Measurements from ENCODE around the gene PIP5K1B. TPM values are rescaled to one million over a fixed set of nuclear protein-coding genes. Genes with fewer than 3 reads are reported as not detected.

The PIP5K1B gene
- total and polyA plus RNA-seq, 2 donors (not counting 1 experiment from before 2014, with no cell fraction given), result 11.8 to 24.1 TPM

GRCh38 chr9:68974431-68974830, 269.4 kb downstream of the PIP5K1B start:
- intact Hi-C loops (cut with micrococcal nuclease), result no loop called here
- Histone ChIP-seq H3K27me3 (replicated peaks in 1 of 4; ENCODE audit: control extremely low read depth in 1 of 4, control insufficient read depth in 3 of 4, insufficient read depth in 4 of 4, low read length in 3 of 4) (no peaks in the 10 kb centered on the region), H3K79me2 (ENCODE audit: control insufficient read depth, insufficient read depth, low read length) (no peaks in the 10 kb centered on the region), H3K36me3 (replicated peaks in 1 of 2; ENCODE audit: control extremely low read depth in 1 of 2, control insufficient read depth in 1 of 2, extremely low read depth in 1 of 2, insufficient read depth in 2 of 2, low read length in 1 of 2) (no peaks in the 10 kb centered on the region), H2AFZ (ENCODE audit: insufficient read depth, low read depth, low read length, poor library complexity, severe bottlenecking) (peak overlapping the region; percentile 5), H4K20me1 (ENCODE audit: control insufficient read depth, insufficient read depth, low read length, poor library complexity, severe bottlenecking) (no peaks in the 10 kb centered on the region), H3K9me3 (ENCODE audit: control extremely low read depth in 1 of 3, control insufficient read depth in 2 of 3, insufficient read depth in 1 of 3, low read length in 2 of 3) (peaks cover 0 to 4% (median 0%) of the 10 kb centered on the region in 3 donors), H3K9ac (ENCODE audit: low read length) (no peak overlapping the region), H3K4me1 (ENCODE audit: control insufficient read depth in 2 of 2, insufficient read depth in 2 of 2, low read length in 2 of 2) (peaks cover 26 to 32% of the 10 kb centered on the region in 2 donors), H3K27ac (ENCODE audit: low read length in 2 of 2) (peak overlapping the region in 1 of 2 donors; percentile 12), H3K4me3 (ENCODE audit: control extremely low read depth in 1 of 5, extremely low read depth in 1 of 5, insufficient read depth in 1 of 5, low read depth in 2 of 5, low read length in 4 of 5) (no peak overlapping the region), H3K4me2 (replicated peaks; ENCODE audit: low read depth, low read length, poor library complexity, severe bottlenecking) (no peak overlapping the region)
- TF ChIP-seq EZH2 (IDR thresholded peaks at IDR 0.05; ENCODE audit: borderline replicate concordance, insufficient read depth, low read depth, low read length, poor library complexity, severe bottlenecking), result no peak
- TF ChIP-seq, protein P1, sequence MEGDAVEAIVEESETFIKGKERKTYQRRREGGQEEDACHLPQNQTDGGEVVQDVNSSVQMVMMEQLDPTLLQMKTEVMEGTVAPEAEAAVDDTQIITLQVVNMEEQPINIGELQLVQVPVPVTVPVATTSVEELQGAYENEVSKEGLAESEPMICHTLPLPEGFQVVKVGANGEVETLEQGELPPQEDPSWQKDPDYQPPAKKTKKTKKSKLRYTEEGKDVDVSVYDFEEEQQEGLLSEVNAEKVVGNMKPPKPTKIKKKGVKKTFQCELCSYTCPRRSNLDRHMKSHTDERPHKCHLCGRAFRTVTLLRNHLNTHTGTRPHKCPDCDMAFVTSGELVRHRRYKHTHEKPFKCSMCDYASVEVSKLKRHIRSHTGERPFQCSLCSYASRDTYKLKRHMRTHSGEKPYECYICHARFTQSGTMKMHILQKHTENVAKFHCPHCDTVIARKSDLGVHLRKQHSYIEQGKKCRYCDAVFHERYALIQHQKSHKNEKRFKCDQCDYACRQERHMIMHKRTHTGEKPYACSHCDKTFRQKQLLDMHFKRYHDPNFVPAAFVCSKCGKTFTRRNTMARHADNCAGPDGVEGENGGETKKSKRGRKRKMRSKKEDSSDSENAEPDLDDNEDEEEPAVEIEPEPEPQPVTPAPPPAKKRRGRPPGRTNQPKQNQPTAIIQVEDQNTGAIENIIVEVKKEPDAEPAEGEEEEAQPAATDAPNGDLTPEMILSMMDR (IDR thresholded peaks at IDR 0.05), result no peak
- ChIA-PET CTCF (interaction anchor here (0.9 to 2.1 kb wide), 3 partner anchors 25 to 402 kb away, joined by 4 to 7 read pairs (median 4); no protein-coding TSS in a partner anchor), POLR2A (no interaction called here)
- DNase-seq (no peak), ATAC-seq (ENCODE audit: low read depth) (no peak)
- H3K27ac Mint-ChIP-seq, result no peak overlapping the region
- no peak overlapping the region for H3K4me3 Mint-ChIP-seq
- no peaks in the 10 kb centered on the region for H3K9me3 Mint-ChIP-seq (ENCODE audit: insufficient read depth)
- no peaks in the 10 kb centered on the region for H3K27me3 Mint-ChIP-seq
- 62% methylated on average over 4 of the region's 5 CpGs for WGBS (ENCODE audit: insufficient coverage)
- H3K4me1 Mint-ChIP-seq, result peaks cover 43% of the 10 kb centered on the region

- Mint-ChIP-seq H3K27ac (no peak overlapping the region), H3K4me3 (no peak overlapping the region), H3K4me1 (peaks cover 46% of the 10 kb centered on the region), H3K27me3 (no peaks in the 10 kb centered on the region), H3K9me3 (ENCODE audit: insufficient read depth) (no peaks in the 10 kb centered on the region)
- DNase-seq (no peak), ATAC-seq (ENCODE audit: low read depth) (no peak)
- no peak overlapping the region for H3K9ac ChIP-seq (ENCODE audit: low read length)
- peaks cover 28 to 34% of the 10 kb centered on the region in 2 donors for H3K4me1 ChIP-seq (ENCODE audit: control insufficient read depth in 2 of 2, insufficient read depth in 2 of 2, low read length in 2 of 2)
- WGBS (ENCODE audit: insufficient coverage), result no CpG with 5 or more reads among the region's 3 CpGs
- ChIA-PET CTCF (interaction anchor here (0.9 to 2.1 kb wide), 3 partner anchors 25 to 402 kb away, joined by 4 to 7 read pairs (median 4); no protein-coding TSS in a partner anchor), POLR2A (no interaction called here)
- no peaks in the 10 kb centered on the region for H3K36me3 ChIP-seq (replicated peaks in 1 of 2; ENCODE audit: control extremely low read depth in 1 of 2, control insufficient read depth in 1 of 2, extremely low read depth in 1 of 2, insufficient read depth in 2 of 2, low read length in 1 of 2)
- no peaks in the 10 kb centered on the region for H4K20me1 ChIP-seq (ENCODE audit: control insufficient read depth, insufficient read depth, low read length, poor library complexity, severe bottlenecking)
- intact Hi-C loops (cut with micrococcal nuclease), result loop anchor here (5.0 kb wide), 1 partner anchor 33 kb away; no protein-coding TSS in a partner anchor
- H3K4me2 ChIP-seq (replicated peaks; ENCODE audit: low read depth, low read length, poor library complexity, severe bottlenecking), result peak overlapping the region; percentile 10
- H3K27me3 ChIP-seq (replicated peaks in 1 of 4; ENCODE audit: control extremely low read depth in 1 of 4, control insufficient read depth in 3 of 4, insufficient read depth in 4 of 4, low read length in 3 of 4), result no peaks in the 10 kb centered on the region
- H3K9me3 ChIP-seq (ENCODE audit: control extremely low read depth in 1 of 3, control insufficient read depth in 2 of 3, insufficient read depth in 1 of 3, low read length in 2 of 3), result peaks cover 0 to 4% (median 0%) of the 10 kb centered on the region in 3 donors
- no peak overlapping the region for H3K4me3 ChIP-seq (ENCODE audit: control extremely low read depth in 1 of 5, extremely low read depth in 1 of 5, insufficient read depth in 1 of 5, low read depth in 2 of 5, low read length in 4 of 5)
- H3K27ac ChIP-seq (ENCODE audit: low read length in 2 of 2), result no peak overlapping the region
- no peaks in the 10 kb centered on the region for H3K79me2 ChIP-seq (ENCODE audit: control insufficient read depth, insufficient read depth, low read length)
- no peak for TF ChIP-seq EZH2 (IDR thresholded peaks at IDR 0.05; ENCODE audit: borderline replicate concordance, insufficient read depth, low read depth, low read length, poor library complexity, severe bottlenecking)
- TF ChIP-seq, protein P1 (IDR thresholded peaks at IDR 0.05), result no peak
- H2AFZ ChIP-seq (ENCODE audit: insufficient read depth, low read depth, low read length, poor library complexity, severe bottlenecking), result no peak overlapping the region
Measured at GRCh38 chr9:68974901-68975300, 269.9 kb downstream of the PIP5K1B start.

Data from B cell (primary cell).